8988T (cell line): ENCODE data around the gene FAF1.
"Not testable (repeated sequence)": the region's sequence is repeated elsewhere in the genome, so short reads cannot be mapped to it uniquely, and the experiment has no call there.

Experiments used
- DNase-seq: peaks from one replicate; pipeline ENCODE4 v3.0.0; 2011

FAF1 gene

GRCh38 chr1:50750021-50750619 lies 209.9 kb downstream of the FAF1 start:
- DNase-seq: no peak

- DNase-seq: no peak
These were observed 212.7 kb downstream of the FAF1 start for GRCh38 chr1:50747394-50747793.

GRCh38 chr1:50742523-50742922 lies 217.5 kb downstream of the FAF1 start:
- DNase-seq: no peak

GRCh38 chr1:50739125-50739524 lies 220.9 kb downstream of the FAF1 start:
- DNase-seq: no peak

- DNase-seq: no peak
These were observed 224.6 kb downstream of the FAF1 start for GRCh38 chr1:50735443-50735842.

GRCh38 chr1:50727578-50727977 lies 232.5 kb downstream of the FAF1 start:
- not testable (repeated sequence) for DNase-seq

GRCh38 chr1:50724626-50725286 lies 235.3 kb downstream of the FAF1 start:
- no peak for DNase-seq

GRCh38 chr1:50720457-50721053 lies 239.5 kb downstream of the FAF1 start:
- no peak for DNase-seq

GRCh38 chr1:50719126-50719525 lies 240.9 kb downstream of the FAF1 start:
- DNase-seq: no peak

GRCh38 chr1:50717327-50717726 lies 242.7 kb downstream of the FAF1 start:
- no peak for DNase-seq

GRCh38 chr1:50716455-50716854 lies 243.6 kb downstream of the FAF1 start:
- DNase-seq: not testable (repeated sequence)

GRCh38 chr1:50710099-50710498 lies 250.0 kb downstream of the FAF1 start:
- no peak for DNase-seq

GRCh38 chr1:50707824-50708223 lies 252.2 kb downstream of the FAF1 start:
- DNase-seq: no peak

- no peak for DNase-seq
These were observed 254.4 kb downstream of the FAF1 start for GRCh38 chr1:50705699-50706098.

GRCh38 chr1:50705041-50705440 lies 255.0 kb downstream of the FAF1 start:
- DNase-seq: no peak

GRCh38 chr1:50704126-50704525 lies 255.9 kb downstream of the FAF1 start:
- no peak for DNase-seq

- DNase-seq: no peak
These were observed 256.8 kb downstream of the FAF1 start for GRCh38 chr1:50703240-50703639.

GRCh38 chr1:50702395-50702794 lies 257.7 kb downstream of the FAF1 start:
- DNase-seq: no peak

- no peak for DNase-seq
These were observed 258.3 kb downstream of the FAF1 start for GRCh38 chr1:50701706-50702317.

GRCh38 chr1:50700621-50701020 lies 259.4 kb downstream of the FAF1 start:
- DNase-seq: no peak

- DNase-seq: no peak
These were observed 259.9 kb downstream of the FAF1 start for GRCh38 chr1:50700214-50700613.

GRCh38 chr1:50699795-50700194 lies 260.3 kb downstream of the FAF1 start:
- no peak for DNase-seq

- DNase-seq: no peak
These were observed 262.3 kb downstream of the FAF1 start for GRCh38 chr1:50697440-50698421.
